ENCODE measurements around the gene CDK14. TPM values are rescaled to one million over a fixed set of nuclear protein-coding genes. Genes with fewer than 3 reads are reported as not detected.
A peak's percentile ranks its signal among the peaks of the same experiment; 100 is the strongest.
"Not testable (repeated sequence)": the region's sequence is repeated elsewhere in the genome, so short reads cannot be mapped to it uniquely, and the experiment has no call there.

Gene CDK14
- polyA plus RNA-seq, 1 donor, result 9.7 TPM

DNA sequence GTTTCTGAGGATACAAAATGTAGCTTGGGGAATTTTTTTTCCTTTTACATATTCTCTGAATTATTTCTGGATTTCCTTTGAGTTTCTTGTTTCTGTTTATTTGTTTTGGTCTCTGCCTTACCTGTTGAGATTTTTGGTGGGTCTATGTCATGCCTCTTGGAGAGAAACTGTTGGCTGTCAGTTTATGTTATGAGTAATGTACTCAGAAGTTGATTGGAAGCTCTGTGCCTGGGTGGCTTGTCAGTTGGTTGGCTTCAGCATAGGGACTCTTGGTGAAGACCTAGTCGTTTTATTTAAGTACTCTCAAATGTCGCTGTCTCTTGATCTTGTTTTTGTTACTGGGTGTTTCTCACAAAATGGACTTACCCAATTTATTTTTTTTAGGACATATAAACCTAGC is 132.4 kb downstream of the CDK14 start:
- peaks cover 15% of the 10 kb centered on the region for H3K4me1 ChIP-seq (ENCODE audit: control insufficient read depth, insufficient read depth, low read length)
- no peaks in the 10 kb centered on the region for H3K36me3 ChIP-seq (ENCODE audit: control insufficient read depth, insufficient read depth, low read length)
- H3K9me3 ChIP-seq (ENCODE audit: control insufficient read depth, low read depth, low read length), result no peaks in the 10 kb centered on the region
- DNase-seq, result no peak
- WGBS (ENCODE audit: insufficient coverage, low lambda C conversion rate), result 95% methylated on average over 2 of the region's 2 CpGs
- no peaks in the 10 kb centered on the region for H3K27me3 ChIP-seq (ENCODE audit: control insufficient read depth, insufficient read depth, low read length)
- no peak overlapping the region for H3K4me3 ChIP-seq (ENCODE audit: low read length)
- no peak overlapping the region for H3K27ac ChIP-seq (ENCODE audit: low read length)

GRCh38 chr7:90735611-90736280 is 139.6 kb downstream of the CDK14 start:
- not testable (repeated sequence) for DNase-seq; H3K27me3 ChIP-seq (ENCODE audit: control insufficient read depth, insufficient read depth, low read length); H3K27ac ChIP-seq (ENCODE audit: low read length); H3K36me3 ChIP-seq (ENCODE audit: control insufficient read depth, insufficient read depth, low read length); H3K4me3 ChIP-seq (ENCODE audit: low read length); H3K9me3 ChIP-seq (ENCODE audit: control insufficient read depth, low read depth, low read length); H3K4me1 ChIP-seq (ENCODE audit: control insufficient read depth, insufficient read depth, low read length)
- no CpG with 5 or more reads among the region's 20 CpGs for WGBS (ENCODE audit: insufficient coverage, low lambda C conversion rate)

- H3K4me1 ChIP-seq (ENCODE audit: control insufficient read depth, insufficient read depth, low read length), result no peaks in the 10 kb centered on the region
- WGBS (ENCODE audit: insufficient coverage, low lambda C conversion rate), result 100% methylated on average over 1 of the region's 2 CpGs
- H3K9me3 ChIP-seq (ENCODE audit: control insufficient read depth, low read depth, low read length), result no peaks in the 10 kb centered on the region
- H3K4me3 ChIP-seq (ENCODE audit: low read length), result no peak overlapping the region
- no peak overlapping the region for H3K27ac ChIP-seq (ENCODE audit: low read length)
- no peaks in the 10 kb centered on the region for H3K27me3 ChIP-seq (ENCODE audit: control insufficient read depth, insufficient read depth, low read length)
- DNase-seq, result no peak
- H3K36me3 ChIP-seq (ENCODE audit: control insufficient read depth, insufficient read depth, low read length), result no peaks in the 10 kb centered on the region
Observed at GRCh38 chr7:90736316-90736715, 140.2 kb downstream of the CDK14 start.

DNA sequence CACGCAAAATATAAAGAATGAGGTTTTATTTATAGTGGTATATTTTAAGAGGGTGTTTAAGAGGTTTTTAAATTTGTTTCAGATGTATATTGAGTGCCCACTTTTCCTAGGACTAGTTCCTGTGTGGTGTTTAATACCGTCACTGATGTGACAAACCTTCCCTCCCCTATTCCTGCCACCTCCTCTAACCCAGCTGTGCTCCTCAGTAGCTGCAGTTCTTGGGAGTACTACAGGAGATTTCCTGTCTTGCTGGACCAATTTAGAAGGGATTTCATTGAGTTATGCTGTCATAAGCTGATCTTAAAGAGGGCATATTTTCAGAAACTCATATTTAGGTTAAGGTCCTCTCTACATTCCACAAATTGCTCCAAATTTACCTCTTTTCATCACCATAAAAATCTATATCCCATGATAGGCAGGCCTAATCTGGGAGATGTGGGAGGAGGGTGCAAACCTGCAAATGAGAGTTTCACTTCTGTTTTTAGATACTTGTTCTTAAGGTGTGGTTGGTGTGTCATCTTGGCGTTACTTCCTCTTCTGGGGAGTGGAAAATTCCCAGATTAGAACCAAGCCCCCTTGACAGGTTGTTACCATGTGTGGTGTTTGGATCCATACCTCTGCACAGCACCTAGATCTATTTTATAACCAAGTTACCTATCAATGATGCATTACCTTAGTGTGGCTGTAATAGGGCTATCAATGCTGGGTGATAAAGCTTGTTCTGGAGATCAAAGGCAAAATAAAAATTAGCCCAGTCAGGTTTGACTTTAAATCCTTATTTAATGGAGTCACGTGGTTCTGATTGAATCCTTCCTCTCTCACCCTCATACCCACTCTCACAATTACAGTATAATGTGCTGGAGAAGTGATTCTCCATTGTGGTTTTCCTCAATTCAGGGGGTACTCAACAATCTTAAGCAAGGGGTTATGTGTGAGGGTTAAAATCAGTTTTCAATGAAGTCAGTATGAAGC is 141.1 kb downstream of the CDK14 start:
- H3K4me3 ChIP-seq (ENCODE audit: low read length), result no peak overlapping the region
- H3K36me3 ChIP-seq (ENCODE audit: control insufficient read depth, insufficient read depth, low read length), result no peaks in the 10 kb centered on the region
- H3K27ac ChIP-seq (ENCODE audit: low read length), result no peak overlapping the region
- no peaks in the 10 kb centered on the region for H3K9me3 ChIP-seq (ENCODE audit: control insufficient read depth, low read depth, low read length)
- no peak for DNase-seq
- WGBS (ENCODE audit: insufficient coverage, low lambda C conversion rate), result 45% methylated on average over 2 of the region's 4 CpGs
- no peaks in the 10 kb centered on the region for H3K27me3 ChIP-seq (ENCODE audit: control insufficient read depth, insufficient read depth, low read length)
- no peaks in the 10 kb centered on the region for H3K4me1 ChIP-seq (ENCODE audit: control insufficient read depth, insufficient read depth, low read length)

- H3K36me3 ChIP-seq (ENCODE audit: control insufficient read depth, insufficient read depth, low read length), result no peaks in the 10 kb centered on the region
- WGBS (ENCODE audit: insufficient coverage, low lambda C conversion rate), result 100% methylated on average over 2 of the region's 3 CpGs
Observed at GRCh38 chr7:90738249-90738648, 142.1 kb downstream of the CDK14 start.

DNA sequence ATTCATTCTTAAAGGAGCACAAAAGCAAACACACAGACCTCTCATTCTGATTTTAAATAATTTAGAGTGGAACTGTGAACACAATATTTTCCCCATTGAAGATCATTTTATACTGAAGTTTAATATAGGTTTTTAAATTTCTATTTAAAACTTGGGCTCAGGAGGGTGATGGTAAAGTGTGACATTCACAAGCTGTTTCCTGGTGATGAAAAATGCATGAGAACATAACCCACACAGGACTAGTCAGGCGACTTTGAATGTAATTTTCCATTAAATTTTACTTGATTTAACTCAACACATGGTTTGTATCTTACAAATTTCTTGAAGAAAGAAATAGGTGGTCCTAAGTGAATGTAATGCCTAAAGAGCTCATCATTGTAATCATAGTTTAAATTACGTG is 143.6 kb downstream of the CDK14 start:
- 75% methylated on average over 1 of the region's 2 CpGs for WGBS (ENCODE audit: insufficient coverage, low lambda C conversion rate)
- H3K27ac ChIP-seq (ENCODE audit: low read length), result no peak overlapping the region
- H3K4me1 ChIP-seq (ENCODE audit: control insufficient read depth, insufficient read depth, low read length), result no peaks in the 10 kb centered on the region
- no peaks in the 10 kb centered on the region for H3K36me3 ChIP-seq (ENCODE audit: control insufficient read depth, insufficient read depth, low read length)
- DNase-seq, result no peak
- H3K9me3 ChIP-seq (ENCODE audit: control insufficient read depth, low read depth, low read length), result no peaks in the 10 kb centered on the region
- H3K27me3 ChIP-seq (ENCODE audit: control insufficient read depth, insufficient read depth, low read length), result no peaks in the 10 kb centered on the region
- H3K4me3 ChIP-seq (ENCODE audit: low read length), result no peak overlapping the region

More at GRCh38 chr7:90738249-90738648, 142.1 kb downstream of the CDK14 start:
- Histone ChIP-seq H3K27me3 (ENCODE audit: control insufficient read depth, insufficient read depth, low read length) (no peaks in the 10 kb centered on the region), H3K4me3 (ENCODE audit: low read length) (no peak overlapping the region), H3K9me3 (ENCODE audit: control insufficient read depth, low read depth, low read length) (no peaks in the 10 kb centered on the region), H3K27ac (ENCODE audit: low read length) (no peak overlapping the region), H3K4me1 (ENCODE audit: control insufficient read depth, insufficient read depth, low read length) (no peaks in the 10 kb centered on the region)
- no peak for DNase-seq

DNA sequence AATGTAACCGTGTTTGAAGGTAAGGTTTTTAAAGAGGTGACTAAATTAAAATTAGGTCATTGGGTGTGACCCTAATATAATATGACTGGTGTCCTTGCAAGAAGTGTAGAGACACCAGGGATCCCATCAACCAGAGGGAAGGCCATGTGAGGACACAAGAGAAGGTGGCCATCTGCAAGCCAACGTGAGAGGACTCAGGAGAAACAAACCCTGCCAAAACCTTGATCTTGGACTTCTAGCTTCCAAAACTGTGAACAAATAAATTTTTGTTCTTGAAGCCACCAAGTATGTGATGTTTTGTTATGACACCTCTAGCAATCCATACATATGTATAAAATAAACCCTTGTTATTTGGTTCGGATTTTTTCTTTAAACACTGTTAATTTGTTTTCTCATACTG is 144.3 kb downstream of the CDK14 start:
- Histone ChIP-seq H3K4me3 (ENCODE audit: low read length) (no peak overlapping the region), H3K4me1 (ENCODE audit: control insufficient read depth, insufficient read depth, low read length) (no peaks in the 10 kb centered on the region), H3K36me3 (ENCODE audit: control insufficient read depth, insufficient read depth, low read length) (no peaks in the 10 kb centered on the region), H3K27ac (ENCODE audit: low read length) (no peak overlapping the region), H3K27me3 (ENCODE audit: control insufficient read depth, insufficient read depth, low read length) (no peaks in the 10 kb centered on the region), H3K9me3 (ENCODE audit: control insufficient read depth, low read depth, low read length) (no peaks in the 10 kb centered on the region)
- 80% methylated on average over 1 of the region's 3 CpGs for WGBS (ENCODE audit: insufficient coverage, low lambda C conversion rate)
- DNase-seq, result no peak

- no peak overlapping the region for H3K27ac ChIP-seq (ENCODE audit: low read length)
- WGBS (ENCODE audit: insufficient coverage, low lambda C conversion rate), result 0% methylated on average over 1 of the region's 1 CpG
- H3K9me3 ChIP-seq (ENCODE audit: control insufficient read depth, low read depth, low read length), result no peaks in the 10 kb centered on the region
- no peak for DNase-seq
- no peaks in the 10 kb centered on the region for H3K4me1 ChIP-seq (ENCODE audit: control insufficient read depth, insufficient read depth, low read length)
- H3K27me3 ChIP-seq (ENCODE audit: control insufficient read depth, insufficient read depth, low read length), result no peaks in the 10 kb centered on the region
- no peak overlapping the region for H3K4me3 ChIP-seq (ENCODE audit: low read length)
- no peaks in the 10 kb centered on the region for H3K36me3 ChIP-seq (ENCODE audit: control insufficient read depth, insufficient read depth, low read length)
Observed at GRCh38 chr7:90743626-90744025, 147.5 kb downstream of the CDK14 start.

DNA sequence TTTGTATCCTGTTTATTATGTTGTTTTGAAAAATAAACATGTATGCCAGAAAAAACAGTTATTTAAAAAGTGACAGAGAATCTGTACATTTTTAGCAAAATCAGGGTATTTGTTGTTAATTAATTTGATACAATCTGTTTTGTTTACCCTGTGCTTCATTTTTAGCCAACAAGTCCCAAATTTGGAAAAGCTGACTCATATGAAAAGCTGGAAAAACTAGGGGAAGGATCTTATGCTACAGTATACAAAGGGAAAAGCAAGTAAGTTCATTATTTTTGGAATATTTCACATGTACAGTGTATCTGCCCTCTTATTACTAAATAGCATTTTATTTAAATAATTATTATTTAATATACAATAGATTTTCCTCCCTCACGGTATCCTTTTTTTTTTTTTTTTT is 151.4 kb downstream of the CDK14 start:
- H3K36me3 ChIP-seq (ENCODE audit: control insufficient read depth, insufficient read depth, low read length), result no peaks in the 10 kb centered on the region
- H3K4me3 ChIP-seq (ENCODE audit: low read length), result no peak overlapping the region
- 100% methylated on average over 1 of the region's 1 CpG for WGBS (ENCODE audit: insufficient coverage, low lambda C conversion rate)
- H3K27ac ChIP-seq (ENCODE audit: low read length), result no peak overlapping the region
- H3K27me3 ChIP-seq (ENCODE audit: control insufficient read depth, insufficient read depth, low read length), result no peaks in the 10 kb centered on the region
- peaks cover 4% of the 10 kb centered on the region for H3K4me1 ChIP-seq (ENCODE audit: control insufficient read depth, insufficient read depth, low read length)
- H3K9me3 ChIP-seq (ENCODE audit: control insufficient read depth, low read depth, low read length), result no peaks in the 10 kb centered on the region
- DNase-seq, result no peak

GRCh38 chr7:90749262-90749661 is 153.1 kb downstream of the CDK14 start:
- DNase-seq, result peak; percentile 9 to 37

More at GRCh38 chr7:90749262-90749661, 153.1 kb downstream of the CDK14 start:
- Histone ChIP-seq H3K4me1 (ENCODE audit: control insufficient read depth, insufficient read depth, low read length) (peaks cover 4% of the 10 kb centered on the region), H3K4me3 (ENCODE audit: low read length) (no peak overlapping the region), H3K36me3 (ENCODE audit: control insufficient read depth, insufficient read depth, low read length) (no peaks in the 10 kb centered on the region), H3K9me3 (ENCODE audit: control insufficient read depth, low read depth, low read length) (no peaks in the 10 kb centered on the region), H3K27me3 (ENCODE audit: control insufficient read depth, insufficient read depth, low read length) (no peaks in the 10 kb centered on the region), H3K27ac (ENCODE audit: low read length) (peak overlapping the region; percentile 13)

All from large intestine (tissue), 3 donors.